Left kidney (tissue), 8 donors: ENCODE results near the gene RAB14. TPM values are rescaled to one million over a fixed set of nuclear protein-coding genes. Genes with fewer than 3 reads are reported as not detected.
A peak's percentile ranks its signal among the peaks of the same experiment; 100 is the strongest.

ENCODE experiments used
- DNase-seq: peaks from one replicate; pipeline ENCODE4 v3.0.0-alpha.2; 2013
- long read RNA-seq, 8 donors: transcript quantifications; one replicate each; lab custom pipeline, GENCODE V29; 2026
- polyA plus RNA-seq: library from polyadenylated mRNA; unstranded; fragments of 120-200 nt; gene quantifications from one replicate; pipeline ENCODE4 v1.2.1, GENCODE V29; 2013; ENCODE audit not compliant: insufficient read length

Gene RAB14
- polyA plus RNA-seq, result 109 TPM
- long read RNA-seq, donor 1, full-length matches to known transcripts, result 61 of 73 reads
- long read RNA-seq, donor 1, partial matches to known transcripts, result 12 of 73 reads
- long read RNA-seq, donor 1, other reads (novel, unspliced or antisense), result 0 of 73 reads
- long read RNA-seq, donor 2, full-length matches to known transcripts, result 35 of 314 reads
- long read RNA-seq, donor 2, partial matches to known transcripts, result 234 of 314 reads
- long read RNA-seq, donor 2, other reads (novel, unspliced or antisense), result 45 of 314 reads
- long read RNA-seq, donor 3, full-length matches to known transcripts, result 30 of 35 reads
- long read RNA-seq, donor 3, partial matches to known transcripts, result 5 of 35 reads
- long read RNA-seq, donor 3, other reads (novel, unspliced or antisense), result 0 of 35 reads
- long read RNA-seq, donor 4, full-length matches to known transcripts, result 2 of 2 reads
- long read RNA-seq, donor 4, partial matches to known transcripts, result 0 of 2 reads
- long read RNA-seq, donor 4, other reads (novel, unspliced or antisense), result 0 of 2 reads
- long read RNA-seq, donor 5, full-length matches to known transcripts, result 48 of 53 reads
- long read RNA-seq, donor 5, partial matches to known transcripts, result 5 of 53 reads
- long read RNA-seq, donor 5, other reads (novel, unspliced or antisense), result 0 of 53 reads
- long read RNA-seq, donor 6, full-length matches to known transcripts, result 36 of 49 reads
- long read RNA-seq, donor 6, partial matches to known transcripts, result 13 of 49 reads
- long read RNA-seq, donor 6, other reads (novel, unspliced or antisense), result 0 of 49 reads
- long read RNA-seq, donor 7, full-length matches to known transcripts, result 72 of 247 reads
- long read RNA-seq, donor 7, partial matches to known transcripts, result 130 of 247 reads
- long read RNA-seq, donor 7, other reads (novel, unspliced or antisense), result 45 of 247 reads
- long read RNA-seq, donor 8, full-length matches to known transcripts, result 21 of 126 reads
- long read RNA-seq, donor 8, partial matches to known transcripts, result 89 of 126 reads
- long read RNA-seq, donor 8, other reads (novel, unspliced or antisense), result 16 of 126 reads

GRCh38 chr9:121201738-121202533 is at the start of gene RAB14:
TSS of gene RAB14 (minus strand) at chr9:121201869. CDS start at chr9:121193412, 8,457 bp downstream.
- peak; percentile 99 for DNase-seq

- no peak for DNase-seq
Observed at GRCh38 chr9:121249563-121249962, 47.9 kb upstream of the RAB14 start.

- no peak for DNase-seq
Observed at GRCh38 chr9:121246821-121247561, 45.3 kb upstream of the RAB14 start.

GRCh38 chr9:121242959-121243346 is 41.3 kb upstream of the RAB14 start:
- no peak for DNase-seq

- no peak for DNase-seq
Observed at GRCh38 chr9:121242219-121242958, 40.7 kb upstream of the RAB14 start.

GRCh38 chr9:121240472-121241135 is 38.9 kb upstream of the RAB14 start:
- DNase-seq, result no peak

GRCh38 chr9:121239851-121240250 is 38.2 kb upstream of the RAB14 start:
- no peak for DNase-seq

- DNase-seq, result no peak
Observed at GRCh38 chr9:121239071-121239470, 37.4 kb upstream of the RAB14 start.

GRCh38 chr9:121237916-121238315 is 36.2 kb upstream of the RAB14 start:
- no peak for DNase-seq

- DNase-seq, result no peak
Observed at GRCh38 chr9:121235512-121235911, 33.8 kb upstream of the RAB14 start.

GRCh38 chr9:121234832-121235161 is 33.1 kb upstream of the RAB14 start:
- DNase-seq, result no peak

- no peak for DNase-seq
Observed at GRCh38 chr9:121233906-121234831, 32.5 kb upstream of the RAB14 start.

- no peak for DNase-seq
Observed at GRCh38 chr9:121232251-121232650, 30.6 kb upstream of the RAB14 start.

- no peak for DNase-seq
Observed at GRCh38 chr9:121230256-121230655, 28.6 kb upstream of the RAB14 start.

GRCh38 chr9:121227862-121228261 is 26.2 kb upstream of the RAB14 start:
- no peak for DNase-seq

- no peak for DNase-seq
Observed at GRCh38 chr9:121226175-121226574, 24.5 kb upstream of the RAB14 start.

- no peak for DNase-seq
Observed at GRCh38 chr9:121225240-121225639, 23.6 kb upstream of the RAB14 start.

GRCh38 chr9:121222524-121223171 is 21.0 kb upstream of the RAB14 start:
- DNase-seq, result no peak
